ENCODE data around the gene ZNF337. TPM values are rescaled to one million over a fixed set of nuclear protein-coding genes. Genes with fewer than 3 reads are reported as not detected.

ZNF337 gene
- total RNA-seq, 1 donor from 2014 or later: 13.0 TPM

GRCh38 chr20:25699914-25700313, 3.3 kb upstream of the ZNF337 start:
- no peak for TF ChIP-seq CTCF (IDR thresholded peaks at IDR 0.05; ENCODE audit: insufficient read depth, low read length, poor library complexity, severe bottlenecking)
- no peaks in the 10 kb centered on the region for H3K27me3 ChIP-seq (ENCODE audit: control insufficient read depth, insufficient read depth, low read length)
- no peaks in the 10 kb centered on the region for H3K36me3 ChIP-seq (ENCODE audit: control insufficient read depth, insufficient read depth, low read length)
- H3K4me3 ChIP-seq (ENCODE audit: low read depth, low read length): no peak overlapping the region
- DNase-seq (ENCODE audit: low read depth): no peak

GRCh38 chr20:25697132-25697446, 436 bp upstream of the ZNF337 start:
- Histone ChIP-seq H3K36me3 (ENCODE audit: control insufficient read depth, insufficient read depth, low read length) (no peaks in the 10 kb centered on the region), H3K27me3 (ENCODE audit: control insufficient read depth, insufficient read depth, low read length) (no peaks in the 10 kb centered on the region), H3K4me3 (ENCODE audit: low read depth, low read length) (peak overlapping the region; percentile 85)
- no peak for TF ChIP-seq CTCF (IDR thresholded peaks at IDR 0.05; ENCODE audit: insufficient read depth, low read length, poor library complexity, severe bottlenecking)
- DNase-seq (ENCODE audit: low read depth): no peak

GRCh38 chr20:25695532-25696370, 902 bp downstream of the ZNF337 start:
- TF ChIP-seq CTCF (IDR thresholded peaks at IDR 0.05; ENCODE audit: insufficient read depth, low read length, poor library complexity, severe bottlenecking): no peak
- peaks cover 2% of the 10 kb centered on the region for H3K36me3 ChIP-seq (ENCODE audit: control insufficient read depth, insufficient read depth, low read length)
- DNase-seq (ENCODE audit: low read depth): no peak
- H3K27me3 ChIP-seq (ENCODE audit: control insufficient read depth, insufficient read depth, low read length): no peaks in the 10 kb centered on the region
- peak overlapping the region; percentile 85 for H3K4me3 ChIP-seq (ENCODE audit: low read depth, low read length)

GRCh38 chr20:25692499-25692898, 4.2 kb downstream of the ZNF337 start:
- no peak overlapping the region for H3K4me3 ChIP-seq (ENCODE audit: low read depth, low read length)
- H3K36me3 ChIP-seq (ENCODE audit: control insufficient read depth, insufficient read depth, low read length): peaks cover 2% of the 10 kb centered on the region
- no peak for DNase-seq (ENCODE audit: low read depth)
- TF ChIP-seq CTCF (IDR thresholded peaks at IDR 0.05; ENCODE audit: insufficient read depth, low read length, poor library complexity, severe bottlenecking): peak; percentile 45
- H3K27me3 ChIP-seq (ENCODE audit: control insufficient read depth, insufficient read depth, low read length): no peaks in the 10 kb centered on the region

- TF ChIP-seq CTCF (IDR thresholded peaks at IDR 0.05; ENCODE audit: insufficient read depth, low read length, poor library complexity, severe bottlenecking): no peak
- no peaks in the 10 kb centered on the region for H3K27me3 ChIP-seq (ENCODE audit: control insufficient read depth, insufficient read depth, low read length)
- H3K36me3 ChIP-seq (ENCODE audit: control insufficient read depth, insufficient read depth, low read length): peaks cover 2% of the 10 kb centered on the region
- H3K4me3 ChIP-seq (ENCODE audit: low read depth, low read length): no peak overlapping the region
- no peak for DNase-seq (ENCODE audit: low read depth)
These were observed 6.2 kb downstream of the ZNF337 start for GRCh38 chr20:25690427-25690826.

Measured in kidney epithelial cell (primary cell).